Prostate gland (tissue), 2 donors: Measurements from ENCODE around the gene NSA2.

Experiments used
- POLR2AphosphoS5 ChIP-seq: sonication (generic); formaldehyde crosslinking; IDR thresholded peaks from one replicate; pipeline ENCODE4 v1.6.1; 2017; ENCODE audit warnings: antibody characterized with exemption
- TF ChIP-seq, protein P1 (sequence below), 4 experiments: fragments of 200-600 bp in 2 of 4; fragments of 450-650 bp in 2 of 4; sonication (generic) in 2 of 4; IDR thresholded peaks; 1 replicate in 3 of 4; 2 replicates in 1 of 4; pipeline ENCODE4 v1.5.1; 2016 to 2019; ENCODE audit warnings: antibody characterized with exemption in 4 of 4, mild to moderate bottlenecking in 2 of 4, moderate library complexity in 2 of 4

DNA sequence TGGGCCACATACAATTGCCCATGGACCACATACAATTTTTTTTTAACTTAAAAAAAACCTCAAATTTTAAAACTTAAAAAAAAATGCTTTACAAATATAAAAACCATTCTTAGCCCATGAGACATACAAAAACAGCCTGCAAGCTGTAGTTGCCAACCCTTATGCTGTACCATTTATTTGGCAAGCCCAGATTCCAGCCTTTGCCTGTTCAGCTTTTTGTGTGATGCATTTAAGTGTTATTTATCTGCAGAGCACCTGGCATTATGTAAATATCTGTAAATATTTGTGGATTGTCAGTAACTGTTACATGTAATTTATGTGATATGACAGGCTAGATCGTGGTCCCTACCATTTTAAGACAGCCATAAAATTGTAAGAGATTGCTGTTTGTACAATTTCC lies 49.5 kb upstream of the NSA2 start:
- TF ChIP-seq, protein P1, sequence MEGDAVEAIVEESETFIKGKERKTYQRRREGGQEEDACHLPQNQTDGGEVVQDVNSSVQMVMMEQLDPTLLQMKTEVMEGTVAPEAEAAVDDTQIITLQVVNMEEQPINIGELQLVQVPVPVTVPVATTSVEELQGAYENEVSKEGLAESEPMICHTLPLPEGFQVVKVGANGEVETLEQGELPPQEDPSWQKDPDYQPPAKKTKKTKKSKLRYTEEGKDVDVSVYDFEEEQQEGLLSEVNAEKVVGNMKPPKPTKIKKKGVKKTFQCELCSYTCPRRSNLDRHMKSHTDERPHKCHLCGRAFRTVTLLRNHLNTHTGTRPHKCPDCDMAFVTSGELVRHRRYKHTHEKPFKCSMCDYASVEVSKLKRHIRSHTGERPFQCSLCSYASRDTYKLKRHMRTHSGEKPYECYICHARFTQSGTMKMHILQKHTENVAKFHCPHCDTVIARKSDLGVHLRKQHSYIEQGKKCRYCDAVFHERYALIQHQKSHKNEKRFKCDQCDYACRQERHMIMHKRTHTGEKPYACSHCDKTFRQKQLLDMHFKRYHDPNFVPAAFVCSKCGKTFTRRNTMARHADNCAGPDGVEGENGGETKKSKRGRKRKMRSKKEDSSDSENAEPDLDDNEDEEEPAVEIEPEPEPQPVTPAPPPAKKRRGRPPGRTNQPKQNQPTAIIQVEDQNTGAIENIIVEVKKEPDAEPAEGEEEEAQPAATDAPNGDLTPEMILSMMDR (IDR thresholded peaks at IDR 0.05), result no peak
- no peak for TF ChIP-seq POLR2AphosphoS5
